A673 (cell line): ENCODE results near the gene NDRG3.

ENCODE experiments used
- CTCF ChIP-seq: fragments of 300-800, 200-600 bp; sonication (generic); conservative IDR thresholded peaks from 2 replicates; pipeline ENCODE4 v1.5.1; 2017; ENCODE audit warnings: low read depth, mild to moderate bottlenecking, antibody characterized with exemption, low read length, moderate library complexity, mixed read lengths
- EZH2 ChIP-seq: fragments of 200-600 bp; sonication (generic); IDR thresholded peaks from 2 replicates; pipeline ENCODE4 v1.6.1; 2017; ENCODE audit warnings: borderline replicate concordance, low read depth, mild to moderate bottlenecking, mixed read lengths, antibody characterized with exemption, low read length; ENCODE audit not compliant: poor library complexity, severe bottlenecking

DNA sequence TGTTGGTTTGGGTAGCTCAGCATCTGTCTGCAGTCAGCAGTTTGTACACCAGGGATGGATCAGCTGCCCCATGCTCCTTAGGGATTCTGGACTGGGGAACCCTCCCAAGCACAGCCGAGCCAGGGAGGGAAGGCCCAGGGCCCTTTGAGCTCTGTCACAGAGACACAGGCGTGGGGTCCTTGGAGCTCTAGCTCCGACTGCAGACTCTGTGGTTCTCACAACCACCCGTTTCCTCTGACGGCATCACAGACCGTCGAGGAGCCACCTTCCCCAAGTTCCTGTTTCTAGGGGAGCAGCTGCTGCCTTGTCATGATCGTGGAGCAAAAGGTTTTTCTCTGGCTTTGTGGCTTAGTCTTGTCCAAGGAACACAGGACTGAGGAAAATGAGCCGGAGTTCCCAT lies 99.9 kb downstream of the NDRG3 start, which contains the start of gene SLA2:
- no peak for TF ChIP-seq CTCF
- TF ChIP-seq EZH2, result no peak
